ENCODE measurements around the gene OR2AG1.
"Not testable (repeated sequence)": the region's sequence is repeated elsewhere in the genome, so short reads cannot be mapped to it uniquely, and the experiment has no call there.

OR2AG1 gene

GRCh38 chr11:6799402-6799801, 16.6 kb downstream of the OR2AG1 start, which contains the start of gene OR6A2:
OR6A2 (minus strand) TSS chr11:6799689; CDS start chr11:6795708, 3,981 bp downstream.
- no peak within 1 kb of the TSS for H2AFZ ChIP-seq (ENCODE audit: low read depth, low read length)
- H3K4me1 ChIP-seq (ENCODE audit: low read length) = no peaks in the 10 kb centered on the region
- H3K9me3 ChIP-seq (ENCODE audit: insufficient read depth, low read length) = no peaks in the 10 kb centered on the region
- H3K79me2 ChIP-seq (ENCODE audit: low read length) = no peaks in the 10 kb centered on the region
- H3K27me3 ChIP-seq (ENCODE audit: low read depth, low read length) = no peaks in the 10 kb centered on the region
- no peaks in the 10 kb centered on the region for H4K20me1 ChIP-seq (ENCODE audit: insufficient read depth, low read length)
- H3K4me3 ChIP-seq (ENCODE audit: low read length) = no peak within 1 kb of the TSS
- no peaks in the 10 kb centered on the region for H3K36me3 ChIP-seq (replicated peaks; ENCODE audit: low read depth, low read length)
- no peak within 1 kb of the TSS for H3K27ac ChIP-seq (ENCODE audit: low read length)
- TF ChIP-seq EZH2phosphoT487 (IDR thresholded peaks at IDR 0.05; ENCODE audit: low read depth) (no peak), CTCF (IDR thresholded peaks at IDR 0.05; ENCODE audit: low read depth, low read length) (no peak)
- H3K9ac ChIP-seq (ENCODE audit: low read length) = no peak within 1 kb of the TSS
- H3K4me2 ChIP-seq (ENCODE audit: low read length) = no peak within 1 kb of the TSS

GRCh38 chr11:6801075-6801474, 18.3 kb downstream of the OR2AG1 start:
- H2AFZ ChIP-seq (ENCODE audit: low read depth, low read length); H3K4me2 ChIP-seq (ENCODE audit: low read length); H3K9me3 ChIP-seq (ENCODE audit: insufficient read depth, low read length); H3K4me3 ChIP-seq (ENCODE audit: low read length); H4K20me1 ChIP-seq (ENCODE audit: insufficient read depth, low read length); H3K4me1 ChIP-seq (ENCODE audit: low read length); H3K79me2 ChIP-seq (ENCODE audit: low read length); H3K27ac ChIP-seq (ENCODE audit: low read length); H3K27me3 ChIP-seq (ENCODE audit: low read depth, low read length); H3K9ac ChIP-seq (ENCODE audit: low read length); H3K36me3 ChIP-seq (replicated peaks; ENCODE audit: low read depth, low read length): not testable (repeated sequence)

- Histone ChIP-seq H3K9ac (ENCODE audit: low read length) (no peak overlapping the region), H3K27ac (ENCODE audit: low read length) (no peak overlapping the region), H3K9me3 (ENCODE audit: insufficient read depth, low read length) (no peaks in the 10 kb centered on the region), H3K4me3 (ENCODE audit: low read length) (no peak overlapping the region), H4K20me1 (ENCODE audit: insufficient read depth, low read length) (no peaks in the 10 kb centered on the region), H3K79me2 (ENCODE audit: low read length) (no peaks in the 10 kb centered on the region), H3K4me2 (ENCODE audit: low read length) (peak overlapping the region; percentile 31), H3K27me3 (ENCODE audit: low read depth, low read length) (no peaks in the 10 kb centered on the region), H2AFZ (ENCODE audit: low read depth, low read length) (no peak overlapping the region), H3K4me1 (ENCODE audit: low read length) (peaks cover 7% of the 10 kb centered on the region), H3K36me3 (replicated peaks; ENCODE audit: low read depth, low read length) (no peaks in the 10 kb centered on the region)
- peak; percentile 83 for TF ChIP-seq CTCF (IDR thresholded peaks at IDR 0.05; ENCODE audit: low read depth, low read length)
- no peak for TF ChIP-seq EZH2phosphoT487 (IDR thresholded peaks at IDR 0.05; ENCODE audit: low read depth)
Observed at GRCh38 chr11:6812390-6813005, 29.7 kb downstream of the OR2AG1 start.

GRCh38 chr11:6813656-6814055, 30.8 kb downstream of the OR2AG1 start:
- H3K4me3 ChIP-seq (ENCODE audit: low read length) = no peak overlapping the region
- no peak overlapping the region for H2AFZ ChIP-seq (ENCODE audit: low read depth, low read length)
- TF ChIP-seq CTCF (IDR thresholded peaks at IDR 0.05; ENCODE audit: low read depth, low read length) (no peak), EZH2phosphoT487 (IDR thresholded peaks at IDR 0.05; ENCODE audit: low read depth) (no peak)
- no peaks in the 10 kb centered on the region for H3K9me3 ChIP-seq (ENCODE audit: insufficient read depth, low read length)
- H3K79me2 ChIP-seq (ENCODE audit: low read length) = no peaks in the 10 kb centered on the region
- H3K27ac ChIP-seq (ENCODE audit: low read length) = no peak overlapping the region
- no peaks in the 10 kb centered on the region for H3K27me3 ChIP-seq (ENCODE audit: low read depth, low read length)
- no peak overlapping the region for H3K4me2 ChIP-seq (ENCODE audit: low read length)
- no peak overlapping the region for H3K9ac ChIP-seq (ENCODE audit: low read length)
- no peaks in the 10 kb centered on the region for H4K20me1 ChIP-seq (ENCODE audit: insufficient read depth, low read length)
- peaks cover 7% of the 10 kb centered on the region for H3K4me1 ChIP-seq (ENCODE audit: low read length)
- H3K36me3 ChIP-seq (replicated peaks; ENCODE audit: low read depth, low read length) = no peaks in the 10 kb centered on the region

Data from OCI-LY3 (cell line).